Smooth muscle cell (in vitro differentiated cells): Measurements from ENCODE around the gene ONECUT1. TPM values are rescaled to one million over a fixed set of nuclear protein-coding genes. Genes with fewer than 3 reads are reported as not detected.
A peak's percentile ranks its signal among the peaks of the same experiment; 100 is the strongest.

ENCODE experiments used
- DNase-seq: peaks from one replicate; lab custom pipeline; 2025; ENCODE audit not compliant: unreplicated experiment; lab: John Stamatoyannopoulos, UW
- H2AFZ ChIP-seq: fragments of 200-600 bp; sonication (generic); 2 replicates; pipeline ENCODE4 v1.6.0; 2016; ENCODE audit warnings: antibody characterized with exemption, low read depth, mild to moderate bottlenecking
- H3F3A ChIP-seq: fragments of 200-600 bp; sonication (generic); 2 replicates; pipeline ENCODE4 v1.6.0; 2017; ENCODE audit warnings: antibody characterized with exemption, low read depth
- H3K27ac ChIP-seq: fragments of 200-600 bp; sonication (generic); 2 replicates; pipeline ENCODE4 v1.5.1; 2016; ENCODE audit warnings: low read depth, mild to moderate bottlenecking
- H3K27me3 ChIP-seq: fragments of 200-600 bp; sonication (generic); 2 replicates; pipeline ENCODE4 v1.6.1; 2016; ENCODE audit warnings: low read depth, mild to moderate bottlenecking
- H3K36me3 ChIP-seq: fragments of 200-600 bp; sonication (generic); 2 replicates; pipeline ENCODE4 v1.5.1; 2016; ENCODE audit warnings: low read depth
- H3K4me1 ChIP-seq: fragments of 200-600 bp; sonication (generic); 2 replicates; pipeline ENCODE4 v1.5.1; 2016; ENCODE audit warnings: low read depth
- H3K4me2 ChIP-seq: fragments of 200-600 bp; sonication (generic); 2 replicates; pipeline ENCODE4 v1.6.0; 2016; ENCODE audit warnings: mild to moderate bottlenecking
- H3K4me3 ChIP-seq: fragments of 200-600 bp; sonication (generic); 2 replicates; pipeline ENCODE4 v1.5.1; 2016; ENCODE audit warnings: mild to moderate bottlenecking
- H3K79me2 ChIP-seq: fragments of 200-600 bp; sonication (generic); 2 replicates; pipeline ENCODE4 v1.6.0; 2016; ENCODE audit warnings: low read depth, mild to moderate bottlenecking
- H3K9ac ChIP-seq: fragments of 200-600 bp; sonication (generic); 2 replicates; pipeline ENCODE4 v1.6.0; 2016; ENCODE audit warnings: low read depth
- H3K9me3 ChIP-seq: fragments of 200-600 bp; sonication (generic); replicated peaks from 2 replicates; pipeline ENCODE4 v1.5.1; 2016; ENCODE audit warnings: low read depth
- H4K20me1 ChIP-seq: fragments of 200-600 bp; sonication (generic); 2 replicates; pipeline ENCODE4 v1.6.0; 2016; ENCODE audit warnings: low read depth
- WGBS: methylation state at CpG from one replicate; pipeline ENCODE4 v1.1.7; 2016; ENCODE audit warnings: low lambda C conversion rate; 5-methylcytosine and 5-hydroxymethylcytosine counted together
- polyA plus RNA-seq: library from polyadenylated mRNA; unstranded; fragments of >200 nt; fragmentation: Nextera tagmentation; extraction: Ambion mirVana; gene quantifications from 2 replicates; pipeline ENCODE4 v1.2.1, GENCODE V29; 2016
- total RNA-seq: library from RNA; depleted of rRNA; stranded (reverse); fragments of >200 nt; gene quantifications from 2 replicates; pipeline ENCODE4 v1.2.3, GENCODE V29; 2014
- TF ChIP-seq, protein P1 (sequence below): fragments of 200-600 bp; sonication (generic); IDR thresholded peaks from 2 replicates; pipeline ENCODE4 v1.5.1; 2017; ENCODE audit warnings: borderline replicate concordance, mild to moderate bottlenecking, antibody characterized with exemption; ENCODE audit not compliant: insufficient read depth, poor library complexity, severe bottlenecking

The ONECUT1 gene
- total and polyA plus RNA-seq, 2 experiments from 2014 or later = 0.61 to 0.99 TPM

GRCh38 chr15:52735231-52736089, 54.7 kb downstream of the ONECUT1 start:
- Histone ChIP-seq H3K27me3 (no peaks in the 10 kb centered on the region), H3K27ac (no peak overlapping the region), H3K36me3 (no peaks in the 10 kb centered on the region), H3K79me2 (no peaks in the 10 kb centered on the region), H3K4me1 (no peaks in the 10 kb centered on the region), H3K9ac (no peak overlapping the region), H4K20me1 (no peaks in the 10 kb centered on the region), H3F3A (peaks cover 4% of the 10 kb centered on the region), H3K9me3 (no peaks in the 10 kb centered on the region), H3K4me2 (no peak overlapping the region), H2AFZ (no peak overlapping the region), H3K4me3 (no peak overlapping the region)
- DNase-seq = no peak
- WGBS = 57% methylated on average over 4 of the region's 4 CpGs
- TF ChIP-seq, protein P1, sequence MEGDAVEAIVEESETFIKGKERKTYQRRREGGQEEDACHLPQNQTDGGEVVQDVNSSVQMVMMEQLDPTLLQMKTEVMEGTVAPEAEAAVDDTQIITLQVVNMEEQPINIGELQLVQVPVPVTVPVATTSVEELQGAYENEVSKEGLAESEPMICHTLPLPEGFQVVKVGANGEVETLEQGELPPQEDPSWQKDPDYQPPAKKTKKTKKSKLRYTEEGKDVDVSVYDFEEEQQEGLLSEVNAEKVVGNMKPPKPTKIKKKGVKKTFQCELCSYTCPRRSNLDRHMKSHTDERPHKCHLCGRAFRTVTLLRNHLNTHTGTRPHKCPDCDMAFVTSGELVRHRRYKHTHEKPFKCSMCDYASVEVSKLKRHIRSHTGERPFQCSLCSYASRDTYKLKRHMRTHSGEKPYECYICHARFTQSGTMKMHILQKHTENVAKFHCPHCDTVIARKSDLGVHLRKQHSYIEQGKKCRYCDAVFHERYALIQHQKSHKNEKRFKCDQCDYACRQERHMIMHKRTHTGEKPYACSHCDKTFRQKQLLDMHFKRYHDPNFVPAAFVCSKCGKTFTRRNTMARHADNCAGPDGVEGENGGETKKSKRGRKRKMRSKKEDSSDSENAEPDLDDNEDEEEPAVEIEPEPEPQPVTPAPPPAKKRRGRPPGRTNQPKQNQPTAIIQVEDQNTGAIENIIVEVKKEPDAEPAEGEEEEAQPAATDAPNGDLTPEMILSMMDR = peak; percentile 85

DNA sequence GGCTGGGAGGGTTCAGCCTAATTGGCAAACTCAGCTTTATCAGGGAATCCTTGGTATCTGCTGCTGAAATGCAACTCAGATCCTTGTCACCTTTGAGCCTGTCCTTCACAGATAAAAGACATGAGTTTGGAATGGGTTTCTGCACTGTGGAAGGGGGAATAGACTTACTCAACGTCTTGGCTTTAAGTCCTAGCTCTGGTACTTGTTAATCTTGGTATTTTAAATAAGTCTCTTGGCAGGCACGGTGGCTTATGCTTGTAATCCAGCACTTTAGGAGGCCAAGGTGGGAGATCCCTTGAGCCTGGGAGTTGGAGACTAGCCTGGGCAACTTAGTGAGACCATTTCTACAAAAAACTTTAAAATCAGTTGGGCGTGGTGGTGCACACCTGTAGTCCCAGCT, 55.8 kb downstream of the ONECUT1 start:
- Histone ChIP-seq H3K4me2 (no peak overlapping the region), H3K27me3 (no peaks in the 10 kb centered on the region), H3K36me3 (no peaks in the 10 kb centered on the region), H4K20me1 (no peaks in the 10 kb centered on the region), H3F3A (peaks cover 4% of the 10 kb centered on the region), H3K79me2 (no peaks in the 10 kb centered on the region), H3K4me1 (no peaks in the 10 kb centered on the region), H3K9ac (no peak overlapping the region), H3K4me3 (no peak overlapping the region), H3K9me3 (no peaks in the 10 kb centered on the region), H2AFZ (peak overlapping the region; percentile 27), H3K27ac (no peak overlapping the region)
- no peak for DNase-seq
- 51% methylated on average over 3 of the region's 3 CpGs for WGBS
- TF ChIP-seq, protein P1 = no peak

DNA sequence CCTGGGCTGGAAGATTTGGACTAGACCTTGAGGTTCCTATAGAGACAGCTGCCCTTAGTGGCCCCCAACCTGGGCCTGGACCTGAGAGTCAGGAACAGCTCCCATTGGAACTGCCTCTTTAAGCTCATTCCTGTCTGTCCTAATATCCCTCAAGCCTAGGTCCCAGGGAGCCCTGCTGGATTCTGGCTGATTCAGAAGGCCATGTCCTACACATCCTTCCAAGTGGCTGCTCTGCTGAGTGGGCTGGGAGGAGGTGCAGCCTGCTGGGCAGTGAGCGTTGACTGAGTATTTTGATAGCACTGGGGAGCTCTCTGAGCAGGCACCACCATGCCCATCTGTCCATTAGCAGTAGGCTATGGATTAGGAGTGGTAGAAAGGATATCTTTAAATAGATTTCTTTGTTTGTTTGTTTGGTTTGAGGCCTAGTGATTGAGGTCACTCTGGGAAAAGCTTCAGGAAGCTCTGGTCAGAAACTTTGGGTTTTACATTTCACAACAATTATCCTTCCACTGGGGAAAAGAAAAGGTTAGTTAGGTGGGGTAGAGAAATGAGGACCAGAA, 56.4 kb downstream of the ONECUT1 start:
- no peak for DNase-seq
- Histone ChIP-seq H4K20me1 (no peaks in the 10 kb centered on the region), H3K4me2 (no peak overlapping the region), H3K4me3 (no peak overlapping the region), H3K9me3 (no peaks in the 10 kb centered on the region), H3F3A (peaks cover 4% of the 10 kb centered on the region), H2AFZ (peak overlapping the region; percentile 27), H3K79me2 (no peaks in the 10 kb centered on the region), H3K27ac (no peak overlapping the region), H3K36me3 (no peaks in the 10 kb centered on the region), H3K9ac (no peak overlapping the region), H3K27me3 (no peaks in the 10 kb centered on the region), H3K4me1 (no peaks in the 10 kb centered on the region)
- TF ChIP-seq, protein P1 = no peak
- 50% methylated on average over 1 of the region's 1 CpG for WGBS
